Measurements from ENCODE around the gene RFTN2.
"Not testable (repeated sequence)": the region's sequence is repeated elsewhere in the genome, so short reads cannot be mapped to it uniquely, and the experiment has no call there.

RFTN2 gene

GRCh38 chr2:197666277-197666676, 9.1 kb downstream of the RFTN2 start:
- H3K9me3 Mint-ChIP-seq: peaks cover 19% of the 10 kb centered on the region

GRCh38 chr2:197661626-197662025, 13.8 kb downstream of the RFTN2 start:
- Mint-ChIP-seq H3K27me3 (ENCODE audit: low read depth) (peaks cover 4% of the 10 kb centered on the region), H3K27ac (no peak overlapping the region), H3K9me3 (peaks cover 12% of the 10 kb centered on the region), H3K4me3 (no peak overlapping the region), H3K36me3 (ENCODE audit: low read depth) (no peaks in the 10 kb centered on the region), H3K4me1 (ENCODE audit: low read depth) (peaks cover 7% of the 10 kb centered on the region)
- DNase-seq (ENCODE audit: low spot score): no peak

More at GRCh38 chr2:197666277-197666676, 9.1 kb downstream of the RFTN2 start:
- Mint-ChIP-seq H3K4me3 (no peak overlapping the region), H3K4me1 (ENCODE audit: low read depth) (peaks cover 11% of the 10 kb centered on the region), H3K36me3 (ENCODE audit: low read depth) (no peaks in the 10 kb centered on the region), H3K27ac (no peak overlapping the region), H3K27me3 (ENCODE audit: low read depth) (peaks cover 13% of the 10 kb centered on the region)
- no peak for DNase-seq (ENCODE audit: low spot score)

GRCh38 chr2:197657562-197657961, 17.8 kb downstream of the RFTN2 start:
- H3K4me1 Mint-ChIP-seq (ENCODE audit: low read depth): peaks cover 7% of the 10 kb centered on the region
- H3K27me3 Mint-ChIP-seq (ENCODE audit: low read depth): no peaks in the 10 kb centered on the region
- no peaks in the 10 kb centered on the region for H3K9me3 Mint-ChIP-seq
- no peak for DNase-seq (ENCODE audit: low spot score)
- no peak overlapping the region for H3K4me3 Mint-ChIP-seq
- no peaks in the 10 kb centered on the region for H3K36me3 Mint-ChIP-seq (ENCODE audit: low read depth)
- H3K27ac Mint-ChIP-seq: no peak overlapping the region

- Mint-ChIP-seq H3K36me3 (ENCODE audit: low read depth) (no peaks in the 10 kb centered on the region), H3K27me3 (ENCODE audit: low read depth) (peaks cover 20% of the 10 kb centered on the region), H3K27ac (no peak overlapping the region), H3K4me3 (no peak overlapping the region), H3K9me3 (no peaks in the 10 kb centered on the region), H3K4me1 (ENCODE audit: low read depth) (no peaks in the 10 kb centered on the region)
- DNase-seq (ENCODE audit: low spot score): no peak
Observed at GRCh38 chr2:197647961-197648690, 27.3 kb downstream of the RFTN2 start.

GRCh38 chr2:197641666-197642065, 33.7 kb downstream of the RFTN2 start:
- H3K4me1 Mint-ChIP-seq (ENCODE audit: low read depth): no peaks in the 10 kb centered on the region
- H3K4me3 Mint-ChIP-seq: no peak overlapping the region
- H3K36me3 Mint-ChIP-seq (ENCODE audit: low read depth): no peaks in the 10 kb centered on the region
- H3K9me3 Mint-ChIP-seq: no peaks in the 10 kb centered on the region
- DNase-seq (ENCODE audit: low spot score): no peak
- H3K27ac Mint-ChIP-seq: no peak overlapping the region
- peaks cover 14% of the 10 kb centered on the region for H3K27me3 Mint-ChIP-seq (ENCODE audit: low read depth)

- DNase-seq (ENCODE audit: low spot score); H3K27ac Mint-ChIP-seq; H3K36me3 Mint-ChIP-seq (ENCODE audit: low read depth); H3K4me1 Mint-ChIP-seq (ENCODE audit: low read depth); H3K9me3 Mint-ChIP-seq: not testable (repeated sequence)
- Mint-ChIP-seq H3K4me3 (peak overlapping the region; percentile 2), H3K27me3 (ENCODE audit: low read depth) (peaks cover 14% of the 10 kb centered on the region)
Observed at GRCh38 chr2:197640571-197641122, 34.7 kb downstream of the RFTN2 start.

- Mint-ChIP-seq H3K36me3 (ENCODE audit: low read depth) (no peaks in the 10 kb centered on the region), H3K4me3 (no peak overlapping the region), H3K9me3 (peaks cover 17% of the 10 kb centered on the region), H3K27ac (no peak overlapping the region), H3K27me3 (ENCODE audit: low read depth) (no peaks in the 10 kb centered on the region), H3K4me1 (ENCODE audit: low read depth) (no peaks in the 10 kb centered on the region)
- DNase-seq (ENCODE audit: low spot score): no peak
Observed at GRCh38 chr2:197633109-197633657, 42.2 kb downstream of the RFTN2 start.

GRCh38 chr2:197628043-197628500, 47.3 kb downstream of the RFTN2 start:
- H3K4me1 Mint-ChIP-seq (ENCODE audit: low read depth): no peaks in the 10 kb centered on the region

GRCh38 chr2:197626965-197627625, 48.3 kb downstream of the RFTN2 start:
- H3K4me1 Mint-ChIP-seq (ENCODE audit: low read depth): no peaks in the 10 kb centered on the region
- no peak overlapping the region for H3K4me3 Mint-ChIP-seq
- peaks cover 5% of the 10 kb centered on the region for H3K9me3 Mint-ChIP-seq
- H3K36me3 Mint-ChIP-seq (ENCODE audit: low read depth): no peaks in the 10 kb centered on the region
- no peaks in the 10 kb centered on the region for H3K27me3 Mint-ChIP-seq (ENCODE audit: low read depth)
- H3K27ac Mint-ChIP-seq: no peak overlapping the region
- no peak for DNase-seq (ENCODE audit: low spot score)

More at GRCh38 chr2:197628043-197628500, 47.3 kb downstream of the RFTN2 start:
- Mint-ChIP-seq H3K4me3 (no peak overlapping the region), H3K9me3 (peaks cover 11% of the 10 kb centered on the region), H3K27me3 (ENCODE audit: low read depth) (no peaks in the 10 kb centered on the region), H3K27ac (no peak overlapping the region), H3K36me3 (ENCODE audit: low read depth) (no peaks in the 10 kb centered on the region)
- no peak for DNase-seq (ENCODE audit: low spot score)

- Mint-ChIP-seq H3K9me3 (no peaks in the 10 kb centered on the region), H3K4me3 (no peak overlapping the region), H3K27ac (no peak overlapping the region), H3K4me1 (ENCODE audit: low read depth) (no peaks in the 10 kb centered on the region), H3K36me3 (ENCODE audit: low read depth) (no peaks in the 10 kb centered on the region), H3K27me3 (ENCODE audit: low read depth) (no peaks in the 10 kb centered on the region)
- DNase-seq (ENCODE audit: low spot score): no peak
Observed at GRCh38 chr2:197620133-197620532, 55.3 kb downstream of the RFTN2 start.

GRCh38 chr2:197615016-197615652, 60.3 kb downstream of the RFTN2 start:
- H3K36me3 Mint-ChIP-seq (ENCODE audit: low read depth): no peaks in the 10 kb centered on the region

GRCh38 chr2:197614532-197614931, 60.9 kb downstream of the RFTN2 start:
- H3K27me3 Mint-ChIP-seq (ENCODE audit: low read depth): no peaks in the 10 kb centered on the region
- H3K4me1 Mint-ChIP-seq (ENCODE audit: low read depth): no peaks in the 10 kb centered on the region
- H3K4me3 Mint-ChIP-seq: no peak overlapping the region
- no peak for DNase-seq (ENCODE audit: low spot score)
- H3K36me3 Mint-ChIP-seq (ENCODE audit: low read depth): no peaks in the 10 kb centered on the region
- H3K27ac Mint-ChIP-seq: no peak overlapping the region
- H3K9me3 Mint-ChIP-seq: no peaks in the 10 kb centered on the region

More at GRCh38 chr2:197615016-197615652, 60.3 kb downstream of the RFTN2 start:
- Mint-ChIP-seq H3K27me3 (ENCODE audit: low read depth) (no peaks in the 10 kb centered on the region), H3K9me3 (no peaks in the 10 kb centered on the region), H3K4me3 (no peak overlapping the region), H3K27ac (no peak overlapping the region), H3K4me1 (ENCODE audit: low read depth) (no peaks in the 10 kb centered on the region)
- no peak for DNase-seq (ENCODE audit: low spot score)

- Mint-ChIP-seq H3K4me3 (no peak overlapping the region), H3K9me3 (no peaks in the 10 kb centered on the region), H3K27me3 (ENCODE audit: low read depth) (no peaks in the 10 kb centered on the region), H3K36me3 (ENCODE audit: low read depth) (no peaks in the 10 kb centered on the region), H3K4me1 (ENCODE audit: low read depth) (no peaks in the 10 kb centered on the region), H3K27ac (no peak overlapping the region)
- no peak for DNase-seq (ENCODE audit: low spot score)
Observed at GRCh38 chr2:197613509-197613987, 61.8 kb downstream of the RFTN2 start.
